ENCODE results near the gene CDH13.

The CDH13 gene

GRCh38 chr16:83602761-83603722, 976.3 kb downstream of the CDH13 start:
- DNase-seq, result no peak

GRCh38 chr16:83603723-83604570, 977.2 kb downstream of the CDH13 start:
- DNase-seq, result no peak

GRCh38 chr16:83606486-83607030, 979.8 kb downstream of the CDH13 start:
- DNase-seq, result no peak

- DNase-seq, result no peak
Measured at GRCh38 chr16:83609178-83609577, 982.4 kb downstream of the CDH13 start.

- no peak for DNase-seq
Measured at GRCh38 chr16:83615141-83615952, 988.6 kb downstream of the CDH13 start.

- DNase-seq, result no peak
Measured at GRCh38 chr16:83615953-83616350, 989.2 kb downstream of the CDH13 start.

DNA sequence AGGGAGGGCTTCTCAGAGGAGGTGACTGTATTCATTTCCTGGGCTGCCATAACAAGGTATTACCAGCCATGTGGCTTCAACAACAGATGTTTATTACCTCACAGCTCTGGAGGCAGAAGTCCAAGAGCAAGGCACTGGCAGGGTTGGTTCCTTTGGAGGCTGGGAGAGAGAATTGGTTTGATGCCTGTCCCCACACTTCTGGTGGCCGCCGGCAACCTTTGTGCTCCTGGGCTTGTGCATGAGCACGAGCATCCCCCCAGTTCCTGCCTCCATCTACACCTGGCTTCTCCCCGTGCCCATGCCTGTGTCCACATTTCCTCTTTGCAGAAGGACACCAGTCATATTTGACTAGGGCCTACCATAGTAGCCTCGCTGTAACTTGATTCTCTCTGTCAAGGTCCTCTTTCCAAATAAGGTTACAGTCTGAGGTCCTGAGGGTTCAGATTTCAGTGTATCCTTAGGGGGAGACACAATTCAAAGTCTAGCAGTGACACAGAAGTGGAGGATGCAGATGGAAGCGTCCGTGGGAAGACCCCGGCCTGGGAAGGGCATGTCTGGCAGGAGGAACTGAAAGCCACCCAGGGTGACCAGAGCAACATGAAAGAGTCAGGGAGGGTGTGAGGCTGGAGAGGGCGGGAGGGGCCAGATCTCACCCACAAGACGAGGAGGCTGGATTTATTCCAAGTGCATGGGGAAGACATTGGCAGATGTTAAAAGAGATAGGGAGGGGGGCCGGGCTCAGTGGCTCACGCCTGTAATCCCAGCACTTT, 992.8 kb downstream of the CDH13 start:
- DNase-seq, result no peak

DNA sequence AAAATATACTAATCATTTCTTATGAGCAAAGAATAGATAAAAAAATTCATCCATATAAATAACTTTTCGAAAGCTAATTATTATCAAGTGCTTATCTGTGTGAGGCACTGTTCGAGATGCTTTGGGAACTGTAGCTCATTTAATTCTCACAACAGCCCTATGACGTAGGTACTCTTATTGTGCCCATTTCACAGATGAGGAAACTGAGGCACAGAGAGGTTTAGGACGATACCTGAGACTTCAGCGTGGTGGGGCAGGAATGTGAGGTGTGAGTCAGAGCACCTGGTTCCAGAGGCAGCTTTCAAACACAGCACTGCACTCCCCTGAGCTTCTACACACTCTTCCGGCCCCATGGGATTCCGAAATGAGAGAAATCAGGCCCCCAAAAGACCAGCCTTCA, 995.2 kb downstream of the CDH13 start:
- no peak for DNase-seq

DNA sequence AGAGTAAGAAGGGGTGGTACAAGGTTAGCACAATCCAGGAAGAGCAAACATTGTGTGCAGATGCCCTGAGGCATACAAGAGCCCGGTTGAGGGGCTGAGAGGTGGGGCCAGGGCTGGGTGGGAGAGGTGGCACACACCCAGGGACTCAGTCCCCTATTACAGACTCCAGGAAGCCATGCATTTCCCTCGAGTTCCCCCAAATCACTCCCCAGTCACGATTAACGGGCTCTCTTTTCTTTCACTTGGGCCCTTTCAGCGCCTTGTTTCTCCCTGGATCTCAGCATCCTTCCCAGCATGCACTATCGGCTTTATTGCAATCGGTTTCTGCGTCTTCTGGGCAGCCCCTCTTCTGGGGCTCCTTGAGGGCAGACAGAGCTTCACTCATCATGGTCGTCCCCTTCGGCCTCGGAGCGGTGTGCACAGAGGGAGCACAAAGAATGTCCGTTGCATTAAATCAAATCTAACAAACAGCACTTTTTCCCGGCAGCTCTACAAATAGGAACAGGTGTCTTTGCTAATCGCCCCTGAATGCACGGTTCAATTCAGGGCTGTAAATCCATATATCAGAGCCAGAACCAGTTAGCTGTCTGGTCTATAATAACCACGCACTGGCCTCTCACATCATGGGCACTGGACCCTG, 996.4 kb downstream of the CDH13 start:
- no peak for DNase-seq

DNA sequence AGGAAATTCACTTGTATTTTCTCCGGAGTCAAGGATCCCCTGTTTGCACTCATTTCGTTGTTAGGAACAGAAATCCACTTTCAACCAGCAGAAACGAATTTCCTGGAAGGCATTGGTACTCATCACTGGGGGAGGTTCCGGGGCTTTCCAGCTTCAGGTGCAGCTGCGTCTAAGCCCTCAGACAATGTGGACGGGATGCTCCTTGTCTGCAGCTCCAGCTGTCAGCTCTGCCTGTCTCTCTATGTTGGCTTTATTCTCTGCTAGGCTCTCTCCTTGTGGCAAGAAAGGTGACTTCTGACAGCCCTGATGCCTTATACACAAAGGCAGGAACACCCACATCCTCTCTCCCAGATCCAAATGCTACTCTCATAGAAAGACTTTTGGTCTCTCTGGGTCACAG, 997.1 kb downstream of the CDH13 start:
- no peak for DNase-seq

GRCh38 chr16:83624429-83625120, 997.8 kb downstream of the CDH13 start:
- no peak for DNase-seq

DNA sequence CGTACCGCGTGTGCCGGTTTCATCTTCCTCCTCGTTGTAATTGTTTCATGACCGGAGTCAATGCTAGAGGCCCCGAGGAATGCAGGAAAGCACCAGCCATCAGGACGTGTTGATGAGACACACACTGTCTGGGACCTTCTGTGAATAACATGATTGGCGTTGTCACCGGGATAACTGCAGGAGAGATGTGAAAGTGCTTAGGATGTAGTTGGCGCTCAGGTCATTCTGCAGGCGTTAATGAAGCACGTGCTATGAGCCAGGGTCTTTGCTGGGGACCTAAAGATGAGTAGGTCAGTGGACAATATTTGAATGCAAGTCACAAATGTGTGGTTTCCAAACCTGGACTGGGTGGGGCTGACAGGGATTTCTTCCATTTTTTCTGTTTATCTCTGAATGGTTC, 999.4 kb downstream of the CDH13 start:
- DNase-seq, result no peak

DNA sequence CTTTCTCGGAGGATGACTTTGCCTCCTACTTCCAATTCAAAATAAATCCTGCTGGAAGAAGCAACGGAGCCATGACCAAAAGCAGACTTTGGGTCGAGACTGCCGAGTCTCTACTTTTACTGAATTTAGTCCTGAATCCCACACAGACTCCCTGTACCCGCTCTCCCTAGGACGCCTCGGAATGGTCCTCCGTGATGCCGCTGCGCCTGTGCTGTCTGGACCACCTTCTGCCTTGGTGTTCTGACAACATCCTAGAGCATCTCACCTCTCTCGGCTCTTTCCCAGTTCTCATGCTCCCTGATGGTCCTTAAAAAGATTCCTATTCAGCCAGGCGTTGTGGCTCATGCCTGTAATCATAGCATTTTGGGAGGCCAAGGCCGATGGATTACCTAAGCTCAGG, 999.9 kb downstream of the CDH13 start:
- no peak for DNase-seq

- DNase-seq, result no peak
Measured at GRCh38 chr16:83627996-83628395, 1001.2 kb downstream of the CDH13 start.

DNA sequence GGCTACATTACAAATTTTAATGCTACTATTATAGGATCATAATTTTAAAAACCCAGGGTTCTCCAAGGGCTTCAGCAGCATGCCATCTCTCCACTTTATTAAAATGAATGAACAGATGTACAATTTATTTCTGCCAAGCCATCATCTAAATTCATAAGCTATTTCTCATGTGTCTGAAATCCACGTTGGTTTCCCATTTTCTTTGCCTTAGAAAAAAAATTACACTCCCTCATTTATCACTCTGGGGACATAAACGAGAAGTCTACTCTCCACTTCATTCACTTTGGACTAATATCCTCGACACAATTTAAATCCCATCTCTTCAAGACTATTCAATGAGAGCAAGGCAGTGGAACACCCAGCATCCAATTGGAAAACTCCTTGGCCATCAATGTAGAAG, 1002.7 kb downstream of the CDH13 start:
- no peak for DNase-seq

- no peak for DNase-seq
Measured at GRCh38 chr16:83629836-83630235, 1003.1 kb downstream of the CDH13 start.

DNA sequence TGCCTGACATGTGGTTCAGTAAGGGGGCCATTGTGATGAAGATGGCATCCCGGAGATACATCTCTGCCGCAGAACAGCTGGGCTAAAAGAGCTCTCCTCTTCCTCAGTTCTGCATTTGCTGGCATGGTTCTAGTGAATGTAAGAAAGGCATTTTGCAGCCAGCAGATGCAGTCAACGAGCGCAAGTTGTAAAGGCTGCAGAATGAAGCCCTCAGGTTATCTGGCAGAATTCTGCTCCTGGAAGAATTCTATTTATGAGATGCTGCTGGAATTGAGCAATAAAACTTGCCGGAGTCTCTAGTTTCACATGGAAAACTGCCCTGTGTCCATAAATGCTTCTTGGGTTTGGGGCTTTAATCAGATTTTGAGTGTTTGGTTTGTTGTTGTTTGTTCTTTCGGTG, 1004.2 kb downstream of the CDH13 start:
- DNase-seq, result no peak

DNA sequence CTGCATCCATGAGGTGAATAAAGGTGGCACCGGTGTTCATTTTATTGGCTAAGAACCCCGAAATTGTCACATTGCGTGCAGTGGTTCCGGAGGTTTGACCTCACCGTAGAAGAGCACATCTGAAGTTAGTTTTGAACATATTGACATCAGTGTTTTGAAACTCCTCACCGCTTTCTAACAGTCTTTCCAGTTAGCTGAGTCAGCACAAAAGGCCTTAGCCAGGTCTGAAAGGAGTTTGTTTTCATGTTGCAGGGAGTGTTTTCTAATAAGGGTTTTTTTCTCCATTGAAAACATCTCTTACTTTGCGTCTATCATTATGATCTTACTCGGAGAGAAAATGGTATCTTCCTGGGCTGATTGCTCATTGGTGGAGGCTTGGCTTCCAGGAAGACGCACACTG, 1006.5 kb downstream of the CDH13 start:
- DNase-seq, result no peak

GRCh38 chr16:83648347-83648746, 1021.6 kb downstream of the CDH13 start:
- DNase-seq, result no peak

GRCh38 chr16:83651871-83652270, 1025.1 kb downstream of the CDH13 start:
- DNase-seq, result no peak

DNA sequence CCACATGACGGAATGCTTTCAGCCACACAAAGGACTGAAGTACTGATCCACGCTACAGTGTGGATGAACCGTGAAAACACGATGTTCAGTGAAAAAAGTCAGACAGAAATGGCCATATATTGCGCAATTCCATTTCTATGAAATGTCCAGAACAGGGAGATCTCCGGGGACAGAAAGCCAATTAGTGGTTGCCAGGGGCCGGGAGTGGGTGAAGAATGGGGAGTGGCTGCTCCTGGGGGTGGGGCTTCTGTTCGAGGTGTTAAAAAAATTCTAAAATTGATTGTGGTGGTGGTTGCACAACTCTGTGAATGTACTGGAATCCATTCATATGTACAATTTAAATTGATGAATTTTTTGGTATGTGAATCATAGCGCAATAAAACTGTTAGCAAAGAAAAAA, 1026.2 kb downstream of the CDH13 start:
- DNase-seq, result no peak
